Neural cell (in vitro differentiated cells): ENCODE results near the gene TRPV2.
"Not testable (repeated sequence)": the region's sequence is repeated elsewhere in the genome, so short reads cannot be mapped to it uniquely, and the experiment has no call there.

ENCODE experiments used
- EZH2 ChIP-seq: fragments of 200-600, 300-800 bp; shearing (Covaris generic), sonication (generic); IDR thresholded peaks from 2 replicates; pipeline ENCODE4 v1.6.1; 2014; ENCODE audit warnings: antibody characterized with exemption, low read length, borderline replicate concordance, mild to moderate bottlenecking; ENCODE audit not compliant: insufficient read depth, poor library complexity, severe bottlenecking
- POLR2AphosphoS5 ChIP-seq: IDR thresholded peaks from 2 replicates; pipeline ENCODE4 v1.6.1; 2012
- SMC3 ChIP-seq: fragments of 450-650 bp; conservative IDR thresholded peaks from 2 replicates; pipeline ENCODE4 v1.6.1; 2014; ENCODE audit warnings: antibody characterized with exemption, mild to moderate bottlenecking, moderate library complexity; ENCODE audit not compliant: poor library complexity
- TAF1 ChIP-seq: IDR thresholded peaks from 2 replicates; pipeline ENCODE4 v1.6.1; 2012; ENCODE audit warnings: low read depth
- TF ChIP-seq, protein P1 (sequence below): fragments of 450-650 bp; IDR thresholded peaks from 2 replicates; pipeline ENCODE4 v1.5.1; 2014; ENCODE audit warnings: antibody characterized with exemption, mild to moderate bottlenecking, moderate library complexity; ENCODE audit not compliant: poor library complexity, severe bottlenecking
- TF ChIP-seq, protein P2 (sequence below): IDR thresholded peaks from 2 replicates; pipeline ENCODE4 v1.6.1; 2012; ENCODE audit warnings: borderline replicate concordance

DNA sequence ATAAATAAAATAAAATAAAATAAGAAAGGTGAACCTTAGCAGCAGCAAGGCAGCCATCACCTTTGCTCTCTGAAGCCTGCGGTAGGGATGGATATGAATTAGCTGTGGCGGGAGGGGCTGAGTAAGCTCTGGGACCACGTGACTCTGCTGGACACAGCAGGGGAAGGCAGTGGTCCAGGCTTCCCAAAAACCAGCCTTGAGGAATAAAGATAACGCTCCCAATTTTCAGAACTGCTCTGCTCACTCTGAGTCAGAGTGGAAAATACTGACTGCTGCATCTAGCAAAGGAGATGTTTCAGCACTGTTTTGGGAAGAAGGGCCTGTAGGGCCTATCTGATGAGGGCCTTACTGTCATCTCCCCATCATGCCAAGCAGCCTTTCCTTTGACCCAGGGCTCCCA lies 19.5 kb upstream of the TRPV2 start:
- TF ChIP-seq, protein P1, sequence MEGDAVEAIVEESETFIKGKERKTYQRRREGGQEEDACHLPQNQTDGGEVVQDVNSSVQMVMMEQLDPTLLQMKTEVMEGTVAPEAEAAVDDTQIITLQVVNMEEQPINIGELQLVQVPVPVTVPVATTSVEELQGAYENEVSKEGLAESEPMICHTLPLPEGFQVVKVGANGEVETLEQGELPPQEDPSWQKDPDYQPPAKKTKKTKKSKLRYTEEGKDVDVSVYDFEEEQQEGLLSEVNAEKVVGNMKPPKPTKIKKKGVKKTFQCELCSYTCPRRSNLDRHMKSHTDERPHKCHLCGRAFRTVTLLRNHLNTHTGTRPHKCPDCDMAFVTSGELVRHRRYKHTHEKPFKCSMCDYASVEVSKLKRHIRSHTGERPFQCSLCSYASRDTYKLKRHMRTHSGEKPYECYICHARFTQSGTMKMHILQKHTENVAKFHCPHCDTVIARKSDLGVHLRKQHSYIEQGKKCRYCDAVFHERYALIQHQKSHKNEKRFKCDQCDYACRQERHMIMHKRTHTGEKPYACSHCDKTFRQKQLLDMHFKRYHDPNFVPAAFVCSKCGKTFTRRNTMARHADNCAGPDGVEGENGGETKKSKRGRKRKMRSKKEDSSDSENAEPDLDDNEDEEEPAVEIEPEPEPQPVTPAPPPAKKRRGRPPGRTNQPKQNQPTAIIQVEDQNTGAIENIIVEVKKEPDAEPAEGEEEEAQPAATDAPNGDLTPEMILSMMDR, result not testable (repeated sequence)
- TF ChIP-seq, protein P2, sequence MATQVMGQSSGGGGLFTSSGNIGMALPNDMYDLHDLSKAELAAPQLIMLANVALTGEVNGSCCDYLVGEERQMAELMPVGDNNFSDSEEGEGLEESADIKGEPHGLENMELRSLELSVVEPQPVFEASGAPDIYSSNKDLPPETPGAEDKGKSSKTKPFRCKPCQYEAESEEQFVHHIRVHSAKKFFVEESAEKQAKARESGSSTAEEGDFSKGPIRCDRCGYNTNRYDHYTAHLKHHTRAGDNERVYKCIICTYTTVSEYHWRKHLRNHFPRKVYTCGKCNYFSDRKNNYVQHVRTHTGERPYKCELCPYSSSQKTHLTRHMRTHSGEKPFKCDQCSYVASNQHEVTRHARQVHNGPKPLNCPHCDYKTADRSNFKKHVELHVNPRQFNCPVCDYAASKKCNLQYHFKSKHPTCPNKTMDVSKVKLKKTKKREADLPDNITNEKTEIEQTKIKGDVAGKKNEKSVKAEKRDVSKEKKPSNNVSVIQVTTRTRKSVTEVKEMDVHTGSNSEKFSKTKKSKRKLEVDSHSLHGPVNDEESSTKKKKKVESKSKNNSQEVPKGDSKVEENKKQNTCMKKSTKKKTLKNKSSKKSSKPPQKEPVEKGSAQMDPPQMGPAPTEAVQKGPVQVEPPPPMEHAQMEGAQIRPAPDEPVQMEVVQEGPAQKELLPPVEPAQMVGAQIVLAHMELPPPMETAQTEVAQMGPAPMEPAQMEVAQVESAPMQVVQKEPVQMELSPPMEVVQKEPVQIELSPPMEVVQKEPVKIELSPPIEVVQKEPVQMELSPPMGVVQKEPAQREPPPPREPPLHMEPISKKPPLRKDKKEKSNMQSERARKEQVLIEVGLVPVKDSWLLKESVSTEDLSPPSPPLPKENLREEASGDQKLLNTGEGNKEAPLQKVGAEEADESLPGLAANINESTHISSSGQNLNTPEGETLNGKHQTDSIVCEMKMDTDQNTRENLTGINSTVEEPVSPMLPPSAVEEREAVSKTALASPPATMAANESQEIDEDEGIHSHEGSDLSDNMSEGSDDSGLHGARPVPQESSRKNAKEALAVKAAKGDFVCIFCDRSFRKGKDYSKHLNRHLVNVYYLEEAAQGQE, result not testable (repeated sequence)
- not testable (repeated sequence) for TF ChIP-seq EZH2, SMC3, POLR2AphosphoS5, TAF1
